A549 (cell line): ENCODE results near the gene FLNB.

Source experiments
- CEBPB ChIP-seq, 2 experiments: fragments of >200 bp in 1 of 2; sonication (Bioruptor Twin) in 1 of 2; formaldehyde crosslinking in 1 of 2; IDR thresholded peaks; 2 replicates each; pipeline ENCODE4 v1.6.1; 2012 to 2016
- CTCF ChIP-seq: fragments of >200 bp; sonication (Bioruptor Twin); formaldehyde crosslinking; IDR thresholded peaks from 3 replicates; pipeline ENCODE4 v1.5.1; 2016
- E2F6 ChIP-seq: IDR thresholded peaks from 2 replicates; pipeline ENCODE4 v1.6.1; 2012; ENCODE audit warnings: low read depth, borderline replicate concordance
- FOSL2 ChIP-seq, 2 experiments: fragments of 450-650 bp in 1 of 2; fragments of >200 bp in 1 of 2; sonication (Bioruptor Twin) in 1 of 2; formaldehyde crosslinking; IDR thresholded peaks; 2 replicates each; pipeline versions ENCODE4 v1.5.0 to v1.6.1; 2016 to 2020; ENCODE audit warnings: mild to moderate bottlenecking in 1 of 2, moderate library complexity in 1 of 2
- HDAC2 ChIP-seq: fragments of 200-600 bp; sonication (generic); IDR thresholded peaks from 2 replicates; pipeline ENCODE4 v1.6.1; 2016
- MAFK ChIP-seq: fragments of 450-650 bp; IDR thresholded peaks from 2 replicates; pipeline ENCODE4 v1.6.1; 2014; ENCODE audit not compliant: partially characterized antibody
- MAX ChIP-seq: IDR thresholded peaks from 2 replicates; pipeline ENCODE4 v1.6.1; 2012
- PBX3 ChIP-seq: IDR thresholded peaks from 2 replicates; pipeline ENCODE4 v1.6.1; 2012
- PHF8 ChIP-seq: fragments of 200-600 bp; sonication (generic); IDR thresholded peaks from 2 replicates; pipeline ENCODE4 v1.6.1; 2016; ENCODE audit warnings: low read depth, mild to moderate bottlenecking, antibody characterized with exemption, moderate library complexity, borderline replicate concordance
- POLR2A ChIP-seq: IDR thresholded peaks from 2 replicates; pipeline ENCODE4 v1.6.1; 2012; ENCODE audit warnings: mild to moderate bottlenecking, low read length
- SMC3 ChIP-seq: fragments of >200 bp; sonication (Bioruptor Twin); formaldehyde crosslinking; IDR thresholded peaks from 3 replicates; pipeline ENCODE4 v1.6.1; 2018; ENCODE audit warnings: inconsistent platforms
- ZC3H11A ChIP-seq: fragments of 450-650 bp; IDR thresholded peaks from 2 replicates; pipeline ENCODE4 v1.6.1; 2014; ENCODE audit warnings: antibody characterized with exemption, mild to moderate bottlenecking
- ZFP36 ChIP-seq: fragments of 450-650 bp; IDR thresholded peaks from 2 replicates; pipeline ENCODE4 v1.6.1; 2014; ENCODE audit warnings: borderline replicate concordance; ENCODE audit not compliant: partially characterized antibody

- TF ChIP-seq CTCF (no peak), E2F6 (no peak), CEBPB (IDR thresholded peaks at IDR 0.05) (no peak), MAFK (no peak), PHF8 (no peak), PBX3 (no peak), POLR2A (no peak), HDAC2 (no peak), MAX (no peak), ZC3H11A (no peak), FOSL2 (IDR thresholded peaks at IDR 0.05) (no peak), FOSL2 (CRISPR knock-in tag; IDR thresholded peaks at IDR 0.05) (no peak), SMC3 (no peak), ZFP36 (no peak)
These were observed 50.4 kb downstream of the FLNB start for GRCh38 chr3:58058361-58059263.
